Sigmoid colon (tissue), 7 donors: ENCODE measurements around the gene COL4A2. TPM values are rescaled to one million over a fixed set of nuclear protein-coding genes. Genes with fewer than 3 reads are reported as not detected.

Source experiments
- DNase-seq: peaks from one replicate; pipeline ENCODE4 v3.0.0-alpha.2; 2019
- H3K27ac ChIP-seq, 4 donors: fragments of 200-600 bp; sonication (generic); one replicate each; pipeline ENCODE4 v1.5.1; 2016 to 2019; ENCODE audit warnings: mild to moderate bottlenecking in 1 of 4
- H3K27me3 ChIP-seq, 3 donors: fragments of 200-600 bp; sonication (generic); one replicate each; pipeline ENCODE4 v1.5.1; 2019; ENCODE audit warnings: mild to moderate bottlenecking in 1 of 3
- H3K36me3 ChIP-seq, 4 donors: fragments of 200-600 bp; sonication (generic); one replicate each; pipeline ENCODE4 v1.5.1; 2016 to 2019
- H3K4me1 ChIP-seq, 4 donors: fragments of 200-600 bp; sonication (generic); one replicate each; pipeline ENCODE4 v1.5.1; 2017 to 2019
- H3K4me3 ChIP-seq, 4 donors: fragments of 200-600 bp; sonication (generic); one replicate each; pipeline ENCODE4 v1.5.1; 2017 to 2019; ENCODE audit warnings: mild to moderate bottlenecking in 2 of 4, moderate library complexity in 1 of 4
- H3K9me3 ChIP-seq, 4 donors: fragments of 200-600 bp in 3 of 4; sonication (generic) in 3 of 4; one replicate each; pipeline versions ENCODE4 v1.5.1 to v1.6.1; 2013 to 2019
- CTCF ChIP-seq, 4 experiments: fragments of 450-650 bp in 3 of 4; fragments of 200-600 bp in 1 of 4; IDR thresholded peaks; one replicate each; pipeline ENCODE4 v1.5.1; 2016 to 2019; ENCODE audit warnings: antibody characterized with exemption in 4 of 4, mild to moderate bottlenecking in 3 of 4, moderate library complexity in 2 of 4
- EP300 ChIP-seq, 4 donors: sonication (generic); formaldehyde crosslinking; IDR thresholded peaks; one replicate each; pipeline ENCODE4 v1.6.1; 2017; ENCODE audit warnings: antibody characterized with exemption in 4 of 4
- POLR2A ChIP-seq, 2 donors: fragments of 450-650 bp; IDR thresholded peaks; one replicate each; pipeline ENCODE4 v1.6.1; 2016; ENCODE audit warnings: antibody characterized with exemption in 2 of 2, mild to moderate bottlenecking in 2 of 2, moderate library complexity in 2 of 2
- POLR2AphosphoS5 ChIP-seq, 4 donors: sonication (generic); formaldehyde crosslinking; IDR thresholded peaks; one replicate each; pipeline ENCODE4 v1.6.1; 2017; ENCODE audit warnings: antibody characterized with exemption in 4 of 4
- WGBS, 2 donors: extraction: QIAGEN DNeasy Blood & Tissue Kit; methylation state at CpG; one replicate each; pipeline ENCODE4 v1.1.7; 2013; 5-methylcytosine and 5-hydroxymethylcytosine counted together
- intact Hi-C: fragments of 100-400 bp; cut with DNase I; formaldehyde crosslinking; loops from one replicate; pipeline ENCODE4 v1.15.1; 2023
- polyA plus RNA-seq, 3 donors: library from polyadenylated mRNA; stranded (reverse); fragments of 200-250 nt; gene quantifications; one replicate each; pipeline ENCODE4 v1.2.3, GENCODE V29; 2013
- total RNA-seq, 4 donors: library from RNA; depleted of rRNA; stranded (reverse); fragments of >200 nt; gene quantifications; one replicate each; pipeline ENCODE4 v1.1.0, GENCODE V29; 2016
- donor health status: healthy with polysubstance abuse.
- donor health status: Bipolar disorder and iron deficiency.
- donor health status: healthy.

COL4A2 gene
- total and polyA plus RNA-seq, 7 donors: 24.0 to 1,039 (median 306) TPM

- 80 to 89% methylated on average over 8 of the region's 8 CpGs for WGBS, 2 donors
- Histone ChIP-seq H3K27me3 (no peaks in the 10 kb centered on the region), H3K4me1 (peaks cover 0 to 35% (median 32%) of the 10 kb centered on the region in 4 donors), H3K27ac (peak overlapping the region in 3 of 4 donors; percentile 43 to 51 (median 48)), H3K4me3 (no peak overlapping the region), H3K36me3 (peaks cover 29 to 72% (median 55%) of the 10 kb centered on the region in 4 donors), H3K9me3 (no peaks in the 10 kb centered on the region)
- intact Hi-C loops: loop anchor here (5.0 to 10.0 kb wide), 3 partner anchors 44 to 257 kb away; partner anchors contain the start of genes ING1 and NAXD
- TF ChIP-seq CTCF (IDR thresholded peaks at IDR 0.05): no peak
- peak in 1 of 4 donors; percentile 11 for TF ChIP-seq POLR2AphosphoS5 (IDR thresholded peaks at IDR 0.05)
- DNase-seq: no peak
These were observed 150.9 kb downstream of the COL4A2 start for GRCh38 chr13:110458017-110458416.

GRCh38 chr13:110458594-110459365 is 151.7 kb downstream of the COL4A2 start:
- DNase-seq: no peak
- intact Hi-C loops: loop anchor here (5.0 to 10.0 kb wide), 3 partner anchors 44 to 256 kb away; partner anchors contain the start of genes ING1 and NAXD
- Histone ChIP-seq H3K9me3 (no peaks in the 10 kb centered on the region), H3K4me1 (peaks cover 0 to 27% (median 25%) of the 10 kb centered on the region in 4 donors), H3K4me3 (no peak overlapping the region), H3K36me3 (peaks cover 31 to 78% (median 62%) of the 10 kb centered on the region in 4 donors), H3K27ac (peak overlapping the region in 3 of 4 donors; percentile 43 to 51 (median 48)), H3K27me3 (no peaks in the 10 kb centered on the region)
- TF ChIP-seq EP300 (IDR thresholded peaks at IDR 0.05) (no peak), POLR2A (IDR thresholded peaks at IDR 0.05) (no peak), CTCF (IDR thresholded peaks at IDR 0.05) (no peak), POLR2AphosphoS5 (IDR thresholded peaks at IDR 0.05) (no peak)
- WGBS, 2 donors: 84% methylated on average over 22 of the region's 22 CpGs

- TF ChIP-seq EP300 (IDR thresholded peaks at IDR 0.05): no peak
- no peak for TF ChIP-seq POLR2AphosphoS5 (IDR thresholded peaks at IDR 0.05)
- no peak for TF ChIP-seq POLR2A (IDR thresholded peaks at IDR 0.05)
- no peak for TF ChIP-seq CTCF (IDR thresholded peaks at IDR 0.05)
- Histone ChIP-seq H3K27ac (peak overlapping the region in 2 of 4 donors; percentile 38 to 51), H3K9me3 (no peaks in the 10 kb centered on the region), H3K4me1 (no peaks in the 10 kb centered on the region), H3K36me3 (peaks cover 51 to 100% (median 87%) of the 10 kb centered on the region in 4 donors), H3K27me3 (no peaks in the 10 kb centered on the region), H3K4me3 (no peak overlapping the region)
- no peak for DNase-seq
- WGBS, 2 donors: 90 to 93% methylated on average over 15 of the region's 15 CpGs
- intact Hi-C loops: loop anchor here (10.0 kb wide), 1 partner anchor 353 kb away; no protein-coding TSS in a partner anchor
These were observed 155.0 kb downstream of the COL4A2 start for GRCh38 chr13:110462091-110462490.

GRCh38 chr13:110463156-110463555 is 156.1 kb downstream of the COL4A2 start:
- no peak for TF ChIP-seq POLR2AphosphoS5 (IDR thresholded peaks at IDR 0.05)
- TF ChIP-seq POLR2A (IDR thresholded peaks at IDR 0.05): no peak
- TF ChIP-seq CTCF (IDR thresholded peaks at IDR 0.05): no peak
- peak overlapping the region in 3 of 4 donors; percentile 35 to 57 (median 51) for H3K27ac ChIP-seq
- no peaks in the 10 kb centered on the region for H3K9me3 ChIP-seq
- no peaks in the 10 kb centered on the region for H3K4me1 ChIP-seq
- peaks cover 51 to 100% (median 87%) of the 10 kb centered on the region in 4 donors for H3K36me3 ChIP-seq
- no peak for DNase-seq
- WGBS, 2 donors: 82 to 83% methylated on average over 8 of the region's 8 CpGs
- H3K4me3 ChIP-seq: no peak overlapping the region
- no peaks in the 10 kb centered on the region for H3K27me3 ChIP-seq
- intact Hi-C loops: loop anchor here (10.0 kb wide), 1 partner anchor 352 kb away; no protein-coding TSS in a partner anchor
